ENCODE results near the gene NTRK2.

DNA sequence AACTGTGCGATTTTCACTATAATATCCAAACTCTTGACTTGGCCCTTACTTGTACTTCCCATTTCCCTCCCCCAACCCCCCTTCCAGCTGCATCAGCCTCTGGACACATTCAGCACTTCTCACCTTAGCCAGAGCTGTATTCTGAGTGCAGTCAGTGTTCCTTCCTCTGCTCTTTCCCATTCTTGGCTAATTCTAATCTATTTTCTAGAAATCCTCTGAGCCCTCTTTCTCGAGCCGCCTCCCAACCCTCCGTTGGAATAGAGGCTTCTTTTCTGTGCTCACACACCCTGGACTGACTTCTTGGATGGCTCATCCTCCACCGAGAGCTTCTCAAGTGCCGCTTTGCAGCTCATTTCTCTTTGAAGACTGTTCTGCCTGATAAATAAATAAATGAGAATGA lies 188.8 kb downstream of the NTRK2 start:
- TF ChIP-seq, protein P1, sequence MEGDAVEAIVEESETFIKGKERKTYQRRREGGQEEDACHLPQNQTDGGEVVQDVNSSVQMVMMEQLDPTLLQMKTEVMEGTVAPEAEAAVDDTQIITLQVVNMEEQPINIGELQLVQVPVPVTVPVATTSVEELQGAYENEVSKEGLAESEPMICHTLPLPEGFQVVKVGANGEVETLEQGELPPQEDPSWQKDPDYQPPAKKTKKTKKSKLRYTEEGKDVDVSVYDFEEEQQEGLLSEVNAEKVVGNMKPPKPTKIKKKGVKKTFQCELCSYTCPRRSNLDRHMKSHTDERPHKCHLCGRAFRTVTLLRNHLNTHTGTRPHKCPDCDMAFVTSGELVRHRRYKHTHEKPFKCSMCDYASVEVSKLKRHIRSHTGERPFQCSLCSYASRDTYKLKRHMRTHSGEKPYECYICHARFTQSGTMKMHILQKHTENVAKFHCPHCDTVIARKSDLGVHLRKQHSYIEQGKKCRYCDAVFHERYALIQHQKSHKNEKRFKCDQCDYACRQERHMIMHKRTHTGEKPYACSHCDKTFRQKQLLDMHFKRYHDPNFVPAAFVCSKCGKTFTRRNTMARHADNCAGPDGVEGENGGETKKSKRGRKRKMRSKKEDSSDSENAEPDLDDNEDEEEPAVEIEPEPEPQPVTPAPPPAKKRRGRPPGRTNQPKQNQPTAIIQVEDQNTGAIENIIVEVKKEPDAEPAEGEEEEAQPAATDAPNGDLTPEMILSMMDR (IDR thresholded peaks at IDR 0.05; ENCODE audit: low read length), result no peak
- TF ChIP-seq EZH2 (IDR thresholded peaks at IDR 0.05; ENCODE audit: borderline replicate concordance, low read length), result no peak
